ENCODE data around the gene RANBP3.
"Not testable (repeated sequence)": the region's sequence is repeated elsewhere in the genome, so short reads cannot be mapped to it uniquely, and the experiment has no call there.

RANBP3 gene

GRCh38 chr19:5889288-5889971 is 88.5 kb downstream of the RANBP3 start:
- no peaks in the 10 kb centered on the region; the same call in 1 of the 2 replicates for H3K4me1 ChIP-seq (ENCODE audit: control insufficient read depth, insufficient read depth, low read length)
- ChIA-PET POLR2A (no interaction called here), CTCF (interaction anchor here (2.5 to 5.3 kb wide), 2 partner anchors 83 to 85 kb away, joined by 8 to 65 read pairs; partner anchors contain the start of gene NRTN)
- peaks cover 0 to 2% of the 10 kb centered on the region in 2 experiments; a peak in 1 of 3 replicates for H3K36me3 ChIP-seq (ENCODE audit: control insufficient read depth in 2 of 2, insufficient read depth in 1 of 2, low read length in 2 of 2)
- H3K9me3 ChIP-seq (ENCODE audit: control insufficient read depth, insufficient read depth, low read depth, low read length) = no peaks in the 10 kb centered on the region
- H3K27ac ChIP-seq (ENCODE audit: extremely low read depth, low read depth, low read length) = no peak overlapping the region
- H3K4me3 ChIP-seq (ENCODE audit: low read depth, low read length) = no peak overlapping the region
- TF ChIP-seq YY2 (tag by site-specific recombination; IDR thresholded peaks at IDR 0.05) (no peak), AEBP2 (tag by site-specific recombination; IDR thresholded peaks at IDR 0.05; ENCODE audit: borderline replicate concordance) (no peak), GLIS1 (tag by site-specific recombination; IDR thresholded peaks at IDR 0.05) (peak; percentile 93), BCL6B (tag by site-specific recombination; IDR thresholded peaks at IDR 0.05) (no peak), ZNF362 (tag by site-specific recombination; IDR thresholded peaks at IDR 0.05) (peak; percentile 83), SP2 (tag by site-specific recombination; IDR thresholded peaks at IDR 0.05) (peak; percentile 25; the same call in 1 of the 2 replicates), ZNF24 (tag by site-specific recombination; IDR thresholded peaks at IDR 0.05) (peak; percentile 59; the same call in 1 of the 2 replicates), ZNF654 (tag by site-specific recombination; IDR thresholded peaks at IDR 0.05; ENCODE audit: low read depth) (no peak), ZNF341 (tag by site-specific recombination; IDR thresholded peaks at IDR 0.05; ENCODE audit: low read depth) (peak; percentile 89), ZIC2 (tag by site-specific recombination; IDR thresholded peaks at IDR 0.05) (peak; percentile 71), ZNF302 (tag by site-specific recombination; IDR thresholded peaks at IDR 0.05; ENCODE audit: low read depth) (no peak), ZNF404 (tag by site-specific recombination; IDR thresholded peaks at IDR 0.05) (no peak), MYNN (tag by site-specific recombination; IDR thresholded peaks at IDR 0.05; ENCODE audit: borderline replicate concordance) (no peak)

- H3K27ac ChIP-seq (ENCODE audit: extremely low read depth, low read depth, low read length); POLR2A ChIA-PET; H3K4me3 ChIP-seq (ENCODE audit: low read depth, low read length); H3K9me3 ChIP-seq (ENCODE audit: control insufficient read depth, insufficient read depth, low read depth, low read length); H3K4me1 ChIP-seq (ENCODE audit: control insufficient read depth, insufficient read depth, low read length); H3K36me3 ChIP-seq (ENCODE audit: control insufficient read depth in 2 of 2, insufficient read depth in 1 of 2, low read length in 2 of 2): not testable (repeated sequence)
- CTCF ChIA-PET = interaction anchor here (0.6 to 5.1 kb wide), 5 partner anchors 17 to 1259 kb away, joined by 3 to 30 read pairs (median 4); no protein-coding TSS in a partner anchor
Measured at GRCh38 chr19:5884065-5884811, 93.7 kb downstream of the RANBP3 start.

- H3K9me3 ChIP-seq (ENCODE audit: control insufficient read depth, insufficient read depth, low read depth, low read length); H3K27ac ChIP-seq (ENCODE audit: extremely low read depth, low read depth, low read length); H3K36me3 ChIP-seq (ENCODE audit: control insufficient read depth in 2 of 2, insufficient read depth in 1 of 2, low read length in 2 of 2); POLR2A ChIA-PET; H3K4me1 ChIP-seq (ENCODE audit: control insufficient read depth, insufficient read depth, low read length); H3K4me3 ChIP-seq (ENCODE audit: low read depth, low read length): not testable (repeated sequence)
- CTCF ChIA-PET = interaction anchor here (0.6 to 5.1 kb wide), 5 partner anchors 10 to 139 kb away, joined by 3 to 30 read pairs (median 4); no protein-coding TSS in a partner anchor
- TF ChIP-seq GLIS1 (tag by site-specific recombination; IDR thresholded peaks at IDR 0.05) = peak; percentile 23
- TF ChIP-seq PRDM10 (tag by site-specific recombination; IDR thresholded peaks at IDR 0.05) = peak; percentile 90
- 0 out of 2 replicates have a peak, but pooled peaks have one; percentile 8 for TF ChIP-seq ZIC2 (tag by site-specific recombination; IDR thresholded peaks at IDR 0.05)
- 0 out of 2 replicates have a peak, but pooled peaks have one; percentile 7 for TF ChIP-seq OSR2 (tag by site-specific recombination; IDR thresholded peaks at IDR 0.05)
- peak; percentile 75 for TF ChIP-seq ZNF449 (tag by site-specific recombination; IDR thresholded peaks at IDR 0.05)
Measured at GRCh38 chr19:5883157-5883873, 94.6 kb downstream of the RANBP3 start.
